ENCODE data around the gene ZCCHC7.

DNA sequence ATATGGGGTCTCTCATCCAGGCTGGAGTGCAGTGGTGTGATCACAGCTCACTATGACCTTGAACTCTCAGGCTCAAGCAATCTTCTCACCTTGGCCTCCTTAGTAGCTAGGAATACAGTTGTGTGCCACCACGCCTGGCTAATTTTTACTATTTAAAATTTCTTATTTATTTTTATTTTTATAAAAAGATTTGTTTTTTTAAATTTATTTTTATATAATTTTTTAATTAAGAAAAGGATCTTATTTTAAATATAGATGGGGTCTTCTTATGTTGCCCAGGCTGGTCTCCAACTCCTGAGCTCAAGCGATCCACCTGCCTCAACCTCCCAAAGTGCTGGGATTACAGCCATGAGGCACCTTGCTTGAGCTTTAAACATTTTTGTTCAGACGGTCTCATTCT is 2.4 kb upstream of the ZCCHC7 start:
- no peak for TF ChIP-seq CTCF (IDR thresholded peaks at IDR 0.05)
- no peak for TF ChIP-seq POLR2A (IDR thresholded peaks at IDR 0.05)
